WTC11 (cell line): ENCODE data around the gene CHD1L. TPM values are rescaled to one million over a fixed set of nuclear protein-coding genes. Genes with fewer than 3 reads are reported as not detected.
"Not testable (repeated sequence)": the region's sequence is repeated elsewhere in the genome, so short reads cannot be mapped to it uniquely, and the experiment has no call there.

Source experiments
- ATAC-seq: fragments of 200-7000 bp; cut with Tn5 transposase; 2 replicates; pipeline ENCODE4 v1.10.0; 2021; ENCODE audit warnings: mild to moderate bottlenecking, moderate library complexity
- CTCF ChIA-PET: fragments of 300-600 bp; sonication (Branson Sonifier 250); formaldehyde crosslinking; loops from one replicate; lab custom pipeline; 2021; ENCODE audit warnings: antibody characterized with exemption; lab: Charles Lee
- POLR2A ChIA-PET: fragments of 350-600 bp; sonication (Branson Sonifier 250); formaldehyde crosslinking; loops from one replicate; lab custom pipeline; 2021; ENCODE audit warnings: antibody characterized with exemption; lab: Charles Lee
- DNase-seq: peaks from one replicate; pipeline ENCODE4 v3.0.0; 2021; ENCODE audit warnings: low spot score
- H3K27ac Mint-ChIP-seq: 2 replicates; pipeline ENCODE4 v1.8.0; 2021; ENCODE audit warnings: mixed read lengths
- H3K27me3 Mint-ChIP-seq: 2 replicates; pipeline ENCODE4 v1.8.0; 2021; ENCODE audit warnings: low read depth, mild to moderate bottlenecking, moderate library complexity, mixed read lengths
- H3K36me3 Mint-ChIP-seq: 2 replicates; pipeline ENCODE4 v1.8.0; 2021; ENCODE audit warnings: mixed read lengths
- H3K4me1 Mint-ChIP-seq: 2 replicates; pipeline ENCODE4 v1.8.0; 2022; ENCODE audit warnings: mixed read lengths
- H3K4me3 Mint-ChIP-seq: 2 replicates; pipeline ENCODE4 v1.8.0; 2021; ENCODE audit warnings: mild to moderate bottlenecking, moderate library complexity, mixed read lengths
- H3K9me3 Mint-ChIP-seq: 2 replicates; pipeline ENCODE4 v1.8.0; 2021; ENCODE audit warnings: mixed read lengths
- CBFB ChIP-seq: sonication (generic); formaldehyde crosslinking; IDR thresholded peaks from 2 replicates; pipeline ENCODE4 v1.8.1; 2022; ENCODE audit warnings: mild to moderate bottlenecking, low read depth, missing genetic modification reagents
- E2F4 ChIP-seq: sonication (generic); formaldehyde crosslinking; IDR thresholded peaks from 2 replicates; pipeline ENCODE4 v1.8.1; 2022; ENCODE audit warnings: low read depth, mild to moderate bottlenecking, moderate library complexity, missing genetic modification reagents, borderline replicate concordance
- ELF4 ChIP-seq: sonication (generic); formaldehyde crosslinking; IDR thresholded peaks from 2 replicates; pipeline ENCODE4 v1.8.1; 2022; ENCODE audit warnings: low read depth, mild to moderate bottlenecking, moderate library complexity, missing genetic modification reagents
- ESRRA ChIP-seq: sonication (generic); formaldehyde crosslinking; IDR thresholded peaks from 2 replicates; pipeline ENCODE4 v1.8.1; 2022; ENCODE audit warnings: mild to moderate bottlenecking, missing genetic modification reagents, borderline replicate concordance
- FOXJ3 ChIP-seq: sonication (generic); formaldehyde crosslinking; IDR thresholded peaks from 2 replicates; pipeline ENCODE4 v1.9.0; 2021; ENCODE audit warnings: missing genetic modification reagents, mild to moderate bottlenecking, borderline replicate concordance
- FOXP1 ChIP-seq: sonication (generic); formaldehyde crosslinking; IDR thresholded peaks from 2 replicates; pipeline ENCODE4 v1.8.0; 2022; ENCODE audit warnings: missing genetic modification reagents, mild to moderate bottlenecking, moderate library complexity, borderline replicate concordance
- JUN ChIP-seq: sonication (generic); formaldehyde crosslinking; IDR thresholded peaks from 2 replicates; pipeline ENCODE4 v1.8.0; 2023; ENCODE audit warnings: mild to moderate bottlenecking, missing genetic modification reagents
- NFYB ChIP-seq: sonication (generic); formaldehyde crosslinking; conservative IDR thresholded peaks from 2 replicates; pipeline ENCODE4 v1.8.0; 2022; ENCODE audit warnings: low read depth, missing genetic modification reagents
- PRRX2 ChIP-seq: fragments of 250-450 bp; sonication (Bioruptor Pico); IDR thresholded peaks from 2 replicates; pipeline ENCODE4 v1.8.0; 2021; ENCODE audit warnings: mild to moderate bottlenecking
- TCF7 ChIP-seq: sonication (generic); formaldehyde crosslinking; IDR thresholded peaks from 2 replicates; pipeline ENCODE4 v1.8.0; 2022; ENCODE audit warnings: mild to moderate bottlenecking, low read depth, missing genetic modification reagents, moderate library complexity
- ZBTB21 ChIP-seq: sonication (generic); formaldehyde crosslinking; IDR thresholded peaks from 2 replicates; pipeline ENCODE4 v1.8.1; 2023; ENCODE audit warnings: mild to moderate bottlenecking, missing genetic modification reagents, borderline replicate concordance
- ZNF138 ChIP-seq: sonication (generic); formaldehyde crosslinking; conservative IDR thresholded peaks from 2 replicates; pipeline ENCODE4 v1.8.1; 2022; ENCODE audit warnings: mild to moderate bottlenecking, moderate library complexity, missing genetic modification reagents
- ZNF263 ChIP-seq: sonication (generic); formaldehyde crosslinking; IDR thresholded peaks from 2 replicates; pipeline ENCODE4 v1.8.1; 2022; ENCODE audit warnings: low read depth, mild to moderate bottlenecking, moderate library complexity, missing genetic modification reagents
- ZNF416 ChIP-seq: fragments of 250-450 bp; sonication (Bioruptor Pico); IDR thresholded peaks from 2 replicates; pipeline ENCODE4 v1.9.0; 2021; ENCODE audit warnings: mild to moderate bottlenecking, inconsistent platforms
- total RNA-seq: library from RNA; stranded (reverse); gene quantifications from 3 replicates; pipeline ENCODE4 v1.2.3, GENCODE V29; 2021
- TF ChIP-seq, protein P1 (sequence below): sonication (generic); formaldehyde crosslinking; IDR thresholded peaks from 2 replicates; pipeline ENCODE4 v1.8.0; 2023; ENCODE audit warnings: mild to moderate bottlenecking, missing genetic modification reagents
- TF ChIP-seq, protein P2 (sequence below): sonication (generic); formaldehyde crosslinking; IDR thresholded peaks from 2 replicates; pipeline ENCODE4 v1.8.1; 2022; ENCODE audit warnings: missing genetic modification reagents, borderline replicate concordance
- TF ChIP-seq, protein P3 (sequence below): sonication (generic); formaldehyde crosslinking; IDR thresholded peaks from 2 replicates; pipeline ENCODE4 v1.8.0; 2023; ENCODE audit warnings: missing genetic modification reagents, mild to moderate bottlenecking, borderline replicate concordance

The CHD1L gene
- total RNA-seq, 1 experiment from 2014 or later, result 68.7 TPM

DNA sequence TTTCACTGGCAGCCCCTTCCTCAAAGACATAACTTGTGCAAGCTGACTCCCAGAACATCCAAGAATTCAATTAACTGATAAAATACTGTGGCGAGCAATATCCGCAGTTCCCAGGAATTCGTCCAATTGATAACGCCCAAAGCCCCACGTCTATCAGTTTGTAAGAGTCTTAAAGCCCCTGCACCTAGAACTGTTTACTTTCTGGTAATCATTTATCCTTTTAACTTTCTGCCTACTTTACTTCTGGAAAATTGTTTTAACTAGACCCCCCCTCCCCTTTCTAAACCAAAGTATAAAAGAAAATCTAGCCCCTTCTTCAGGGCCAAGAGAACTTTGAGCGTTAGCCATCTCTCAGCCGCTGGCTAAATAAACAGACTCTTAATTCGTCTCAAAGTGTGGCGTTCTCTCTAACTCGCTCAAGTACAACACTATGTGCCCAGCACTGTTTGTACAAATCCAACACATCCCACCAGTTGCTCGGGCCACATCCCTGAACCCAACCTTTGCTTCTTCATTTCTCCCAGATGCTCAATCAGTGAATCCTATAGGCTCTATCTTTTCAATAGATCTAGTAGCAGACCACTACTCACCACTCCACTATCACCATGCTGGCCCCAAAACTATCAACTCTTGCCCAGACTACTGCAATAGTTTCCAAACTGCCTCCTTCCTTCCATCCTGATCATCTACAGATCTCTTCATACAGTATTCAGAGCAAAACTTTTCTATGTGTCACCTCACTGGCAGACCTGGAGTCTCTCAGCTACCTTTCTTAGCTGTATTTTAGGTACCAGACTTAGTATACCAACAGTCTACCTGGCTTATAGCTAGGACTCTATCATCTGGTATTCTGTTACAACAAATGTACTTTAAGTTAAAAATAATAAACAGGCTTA lies 3.3 kb upstream of the CHD1L start:
- Mint-ChIP-seq H3K9me3 (peaks cover 13% of the 10 kb centered on the region), H3K27ac (no peak overlapping the region), H3K4me1 (peaks cover 47% of the 10 kb centered on the region), H3K36me3 (peaks cover 5% of the 10 kb centered on the region), H3K27me3 (no peaks in the 10 kb centered on the region), H3K4me3 (no peak overlapping the region)
- no peak for ATAC-seq
- no peak for DNase-seq
- TF ChIP-seq ZNF138 (CRISPR knock-in tag), result no peak
- TF ChIP-seq, protein P1, sequence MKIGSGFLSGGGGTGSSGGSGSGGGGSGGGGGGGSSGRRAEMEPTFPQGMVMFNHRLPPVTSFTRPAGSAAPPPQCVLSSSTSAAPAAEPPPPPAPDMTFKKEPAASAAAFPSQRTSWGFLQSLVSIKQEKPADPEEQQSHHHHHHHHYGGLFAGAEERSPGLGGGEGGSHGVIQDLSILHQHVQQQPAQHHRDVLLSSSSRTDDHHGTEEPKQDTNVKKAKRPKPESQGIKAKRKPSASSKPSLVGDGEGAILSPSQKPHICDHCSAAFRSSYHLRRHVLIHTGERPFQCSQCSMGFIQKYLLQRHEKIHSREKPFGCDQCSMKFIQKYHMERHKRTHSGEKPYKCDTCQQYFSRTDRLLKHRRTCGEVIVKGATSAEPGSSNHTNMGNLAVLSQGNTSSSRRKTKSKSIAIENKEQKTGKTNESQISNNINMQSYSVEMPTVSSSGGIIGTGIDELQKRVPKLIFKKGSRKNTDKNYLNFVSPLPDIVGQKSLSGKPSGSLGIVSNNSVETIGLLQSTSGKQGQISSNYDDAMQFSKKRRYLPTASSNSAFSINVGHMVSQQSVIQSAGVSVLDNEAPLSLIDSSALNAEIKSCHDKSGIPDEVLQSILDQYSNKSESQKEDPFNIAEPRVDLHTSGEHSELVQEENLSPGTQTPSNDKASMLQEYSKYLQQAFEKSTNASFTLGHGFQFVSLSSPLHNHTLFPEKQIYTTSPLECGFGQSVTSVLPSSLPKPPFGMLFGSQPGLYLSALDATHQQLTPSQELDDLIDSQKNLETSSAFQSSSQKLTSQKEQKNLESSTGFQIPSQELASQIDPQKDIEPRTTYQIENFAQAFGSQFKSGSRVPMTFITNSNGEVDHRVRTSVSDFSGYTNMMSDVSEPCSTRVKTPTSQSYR, result no peak
- no peak for TF ChIP-seq TCF7 (CRISPR knock-in tag)
- TF ChIP-seq FOXP1 (CRISPR knock-in tag), result no peak
- TF ChIP-seq JUN (CRISPR knock-in tag), result no peak
- TF ChIP-seq ZNF416 (CRISPR knock-in tag), result no peak
- no peak for TF ChIP-seq ESRRA (CRISPR knock-in tag)
- no peak for TF ChIP-seq NFYB (CRISPR knock-in tag)
- no peak for TF ChIP-seq ELF4 (CRISPR knock-in tag)
- no peak for TF ChIP-seq ZBTB21 (CRISPR knock-in tag)
- TF ChIP-seq ZNF263 (CRISPR knock-in tag), result no peak
- no peak for TF ChIP-seq CBFB (CRISPR knock-in tag)
- no peak for TF ChIP-seq PRRX2 (CRISPR knock-in tag)
- TF ChIP-seq, protein P2, sequence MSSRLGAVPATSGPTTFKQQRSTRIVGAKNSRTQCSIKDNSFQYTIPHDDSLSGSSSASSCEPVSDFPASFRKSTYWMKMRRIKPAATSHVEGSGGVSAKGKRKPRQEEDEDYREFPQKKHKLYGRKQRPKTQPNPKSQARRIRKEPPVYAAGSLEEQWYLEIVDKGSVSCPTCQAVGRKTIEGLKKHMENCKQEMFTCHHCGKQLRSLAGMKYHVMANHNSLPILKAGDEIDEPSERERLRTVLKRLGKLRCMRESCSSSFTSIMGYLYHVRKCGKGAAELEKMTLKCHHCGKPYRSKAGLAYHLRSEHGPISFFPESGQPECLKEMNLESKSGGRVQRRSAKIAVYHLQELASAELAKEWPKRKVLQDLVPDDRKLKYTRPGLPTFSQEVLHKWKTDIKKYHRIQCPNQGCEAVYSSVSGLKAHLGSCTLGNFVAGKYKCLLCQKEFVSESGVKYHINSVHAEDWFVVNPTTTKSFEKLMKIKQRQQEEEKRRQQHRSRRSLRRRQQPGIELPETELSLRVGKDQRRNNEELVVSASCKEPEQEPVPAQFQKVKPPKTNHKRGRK (CRISPR knock-in tag), result no peak
- no peak for TF ChIP-seq FOXJ3 (CRISPR knock-in tag)
- TF ChIP-seq, protein P3, sequence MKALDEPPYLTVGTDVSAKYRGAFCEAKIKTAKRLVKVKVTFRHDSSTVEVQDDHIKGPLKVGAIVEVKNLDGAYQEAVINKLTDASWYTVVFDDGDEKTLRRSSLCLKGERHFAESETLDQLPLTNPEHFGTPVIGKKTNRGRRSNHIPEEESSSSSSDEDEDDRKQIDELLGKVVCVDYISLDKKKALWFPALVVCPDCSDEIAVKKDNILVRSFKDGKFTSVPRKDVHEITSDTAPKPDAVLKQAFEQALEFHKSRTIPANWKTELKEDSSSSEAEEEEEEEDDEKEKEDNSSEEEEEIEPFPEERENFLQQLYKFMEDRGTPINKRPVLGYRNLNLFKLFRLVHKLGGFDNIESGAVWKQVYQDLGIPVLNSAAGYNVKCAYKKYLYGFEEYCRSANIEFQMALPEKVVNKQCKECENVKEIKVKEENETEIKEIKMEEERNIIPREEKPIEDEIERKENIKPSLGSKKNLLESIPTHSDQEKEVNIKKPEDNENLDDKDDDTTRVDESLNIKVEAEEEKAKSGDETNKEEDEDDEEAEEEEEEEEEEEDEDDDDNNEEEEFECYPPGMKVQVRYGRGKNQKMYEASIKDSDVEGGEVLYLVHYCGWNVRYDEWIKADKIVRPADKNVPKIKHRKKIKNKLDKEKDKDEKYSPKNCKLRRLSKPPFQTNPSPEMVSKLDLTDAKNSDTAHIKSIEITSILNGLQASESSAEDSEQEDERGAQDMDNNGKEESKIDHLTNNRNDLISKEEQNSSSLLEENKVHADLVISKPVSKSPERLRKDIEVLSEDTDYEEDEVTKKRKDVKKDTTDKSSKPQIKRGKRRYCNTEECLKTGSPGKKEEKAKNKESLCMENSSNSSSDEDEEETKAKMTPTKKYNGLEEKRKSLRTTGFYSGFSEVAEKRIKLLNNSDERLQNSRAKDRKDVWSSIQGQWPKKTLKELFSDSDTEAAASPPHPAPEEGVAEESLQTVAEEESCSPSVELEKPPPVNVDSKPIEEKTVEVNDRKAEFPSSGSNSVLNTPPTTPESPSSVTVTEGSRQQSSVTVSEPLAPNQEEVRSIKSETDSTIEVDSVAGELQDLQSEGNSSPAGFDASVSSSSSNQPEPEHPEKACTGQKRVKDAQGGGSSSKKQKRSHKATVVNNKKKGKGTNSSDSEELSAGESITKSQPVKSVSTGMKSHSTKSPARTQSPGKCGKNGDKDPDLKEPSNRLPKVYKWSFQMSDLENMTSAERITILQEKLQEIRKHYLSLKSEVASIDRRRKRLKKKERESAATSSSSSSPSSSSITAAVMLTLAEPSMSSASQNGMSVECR (CRISPR knock-in tag), result no peak
- no peak for TF ChIP-seq E2F4 (CRISPR knock-in tag)
- ChIA-PET CTCF (interaction anchor here (1.1 kb wide), 1 partner anchor 66 kb away, joined by 3 read pairs; no protein-coding TSS in a partner anchor), POLR2A (interaction anchor here (1.1 kb wide), 1 partner anchor 155 kb away, joined by 3 read pairs; no protein-coding TSS in a partner anchor)

GRCh38 chr1:147240131-147240721 lies 2.3 kb upstream of the CHD1L start:
- not testable (repeated sequence) for DNase-seq, ATAC-seq, H3K27me3 Mint-ChIP-seq, H3K36me3 Mint-ChIP-seq, H3K4me3 Mint-ChIP-seq
- Mint-ChIP-seq H3K9me3 (peaks cover 11% of the 10 kb centered on the region), H3K4me1 (peaks cover 56% of the 10 kb centered on the region), H3K27ac (peak overlapping the region; percentile 88)
- POLR2A ChIA-PET, result interaction anchor here (1.1 kb wide), 1 partner anchor 156 kb away, joined by 3 read pairs; no protein-coding TSS in a partner anchor
- CTCF ChIA-PET, result interaction anchor here (1.1 kb wide), 1 partner anchor 67 kb away, joined by 3 read pairs; no protein-coding TSS in a partner anchor
